Suprapubic skin (tissue), 4 donors: ENCODE measurements around the gene KBTBD12. TPM values are rescaled to one million over a fixed set of nuclear protein-coding genes. Genes with fewer than 3 reads are reported as not detected.
A peak's percentile ranks its signal among the peaks of the same experiment; 100 is the strongest.
"Not testable (repeated sequence)": the region's sequence is repeated elsewhere in the genome, so short reads cannot be mapped to it uniquely, and the experiment has no call there.

ENCODE experiments used
- DNase-seq, 2 donors: peaks; one replicate each; pipeline ENCODE4 v3.0.0-alpha.2; 2019; ENCODE audit warnings: low spot score in 2 of 2
- H3K27ac ChIP-seq: fragments of 200-600 bp; sonication (generic); one replicate; pipeline ENCODE4 v1.5.1; 2019
- H3K27me3 ChIP-seq: fragments of 200-600 bp; sonication (generic); one replicate; pipeline ENCODE4 v1.5.1; 2019
- H3K36me3 ChIP-seq: fragments of 200-600 bp; sonication (generic); one replicate; pipeline ENCODE4 v1.5.1; 2019
- H3K4me1 ChIP-seq: fragments of 200-600 bp; sonication (generic); one replicate; pipeline ENCODE4 v1.5.1; 2019
- H3K4me3 ChIP-seq: fragments of 200-600 bp; sonication (generic); one replicate; pipeline ENCODE4 v1.5.1; 2019; ENCODE audit warnings: mild to moderate bottlenecking
- H3K9me3 ChIP-seq: fragments of 200-600 bp; sonication (generic); one replicate; pipeline ENCODE4 v1.5.1; 2019
- EP300 ChIP-seq: sonication (generic); formaldehyde crosslinking; IDR thresholded peaks from one replicate; pipeline ENCODE4 v1.6.1; 2017; ENCODE audit warnings: antibody characterized with exemption
- POLR2A ChIP-seq, 2 donors: fragments of 450-650 bp; IDR thresholded peaks; one replicate each; pipeline ENCODE4 v1.6.1; 2017; ENCODE audit warnings: antibody characterized with exemption in 2 of 2, mild to moderate bottlenecking in 2 of 2, moderate library complexity in 2 of 2
- POLR2AphosphoS5 ChIP-seq, 3 donors: sonication (generic); formaldehyde crosslinking; IDR thresholded peaks; one replicate each; pipeline ENCODE4 v1.6.1; 2017; ENCODE audit warnings: antibody characterized with exemption in 3 of 3
- WGBS: methylation state at CpG from one replicate; pipeline ENCODE4 v1.1.5; 2018; 5-methylcytosine and 5-hydroxymethylcytosine counted together
- total RNA-seq, 4 donors: library from RNA; depleted of rRNA; stranded (reverse); fragments of >200 nt; gene quantifications; one replicate each; pipeline ENCODE4 v1.1.0, GENCODE V29; 2016
- TF ChIP-seq, protein P1 (sequence below), 2 donors: fragments of 200-600 bp in 1 of 2; fragments of 450-650 bp in 1 of 2; sonication (generic) in 1 of 2; IDR thresholded peaks; one replicate each; pipeline ENCODE4 v1.5.1; 2016 to 2019; ENCODE audit warnings: antibody characterized with exemption in 2 of 2, mild to moderate bottlenecking in 1 of 2, moderate library complexity in 1 of 2

The KBTBD12 gene
- total RNA-seq, 4 donors from 2014 or later, result 0.72 TPM; not detected in 3

DNA sequence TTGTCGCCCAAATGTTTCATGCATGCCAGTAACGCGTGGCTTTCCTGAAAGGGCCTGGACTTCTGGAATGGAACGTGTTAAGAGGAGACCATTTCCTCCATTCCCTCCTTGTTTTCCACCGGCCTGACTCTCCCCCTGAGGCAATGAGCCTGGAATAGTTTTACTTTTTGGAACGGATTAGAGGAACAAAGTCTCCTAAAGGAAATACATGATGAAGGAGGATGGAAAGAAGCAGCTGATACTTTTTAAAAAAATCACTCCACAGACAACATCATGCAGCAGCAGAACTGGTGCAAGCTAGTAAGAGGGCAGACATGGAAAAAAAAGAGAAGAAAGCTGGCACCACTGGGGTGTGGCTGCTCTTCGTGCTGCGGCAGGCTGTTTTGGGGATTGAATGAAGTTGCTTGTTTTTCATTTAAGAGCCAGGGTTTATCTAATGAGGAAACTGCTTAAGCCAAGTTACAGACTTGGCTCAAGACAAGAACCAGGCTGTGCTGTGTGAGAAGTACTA is 3.6 kb upstream of the KBTBD12 start:
- H3K27ac ChIP-seq, result peak overlapping the region; percentile 68
- no peak for DNase-seq
- 10% methylated on average over 8 of the region's 8 CpGs for WGBS
- no peaks in the 10 kb centered on the region for H3K9me3 ChIP-seq
- TF ChIP-seq POLR2A (IDR thresholded peaks at IDR 0.05) (no peak), EP300 (no peak), POLR2AphosphoS5 (IDR thresholded peaks at IDR 0.05) (no peak)
- TF ChIP-seq, protein P1, sequence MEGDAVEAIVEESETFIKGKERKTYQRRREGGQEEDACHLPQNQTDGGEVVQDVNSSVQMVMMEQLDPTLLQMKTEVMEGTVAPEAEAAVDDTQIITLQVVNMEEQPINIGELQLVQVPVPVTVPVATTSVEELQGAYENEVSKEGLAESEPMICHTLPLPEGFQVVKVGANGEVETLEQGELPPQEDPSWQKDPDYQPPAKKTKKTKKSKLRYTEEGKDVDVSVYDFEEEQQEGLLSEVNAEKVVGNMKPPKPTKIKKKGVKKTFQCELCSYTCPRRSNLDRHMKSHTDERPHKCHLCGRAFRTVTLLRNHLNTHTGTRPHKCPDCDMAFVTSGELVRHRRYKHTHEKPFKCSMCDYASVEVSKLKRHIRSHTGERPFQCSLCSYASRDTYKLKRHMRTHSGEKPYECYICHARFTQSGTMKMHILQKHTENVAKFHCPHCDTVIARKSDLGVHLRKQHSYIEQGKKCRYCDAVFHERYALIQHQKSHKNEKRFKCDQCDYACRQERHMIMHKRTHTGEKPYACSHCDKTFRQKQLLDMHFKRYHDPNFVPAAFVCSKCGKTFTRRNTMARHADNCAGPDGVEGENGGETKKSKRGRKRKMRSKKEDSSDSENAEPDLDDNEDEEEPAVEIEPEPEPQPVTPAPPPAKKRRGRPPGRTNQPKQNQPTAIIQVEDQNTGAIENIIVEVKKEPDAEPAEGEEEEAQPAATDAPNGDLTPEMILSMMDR (IDR thresholded peaks at IDR 0.05), result no peak
- H3K27me3 ChIP-seq, result no peaks in the 10 kb centered on the region
- H3K4me1 ChIP-seq, result peaks cover 37% of the 10 kb centered on the region
- no peak overlapping the region for H3K4me3 ChIP-seq
- H3K36me3 ChIP-seq, result no peaks in the 10 kb centered on the region

DNA sequence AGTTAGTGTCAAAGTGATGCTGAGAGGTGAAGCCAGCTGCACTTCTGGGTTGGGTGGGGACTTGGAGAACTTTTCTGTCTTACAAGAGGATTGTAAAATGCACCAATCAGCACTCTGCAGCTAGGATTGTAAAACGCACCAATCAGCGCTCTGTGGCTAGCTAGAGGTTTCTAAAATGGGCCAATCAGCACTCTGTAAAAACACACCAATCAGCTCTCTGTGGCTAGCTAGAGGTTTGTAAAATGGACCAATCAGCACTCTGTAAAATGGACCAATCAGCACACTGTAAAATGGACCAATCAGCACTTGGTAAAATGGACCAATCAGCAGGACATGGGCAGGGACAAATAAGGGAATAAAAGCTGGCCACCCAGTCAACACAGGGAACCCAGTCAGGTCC is 1.2 kb upstream of the KBTBD12 start:
- WGBS, result 95% methylated on average over 2 of the region's 2 CpGs
- not testable (repeated sequence) for H3K4me3 ChIP-seq, H3K27ac ChIP-seq, H3K9me3 ChIP-seq, DNase-seq, H3K36me3 ChIP-seq, H3K27me3 ChIP-seq
- H3K4me1 ChIP-seq, result peaks cover 37% of the 10 kb centered on the region

DNA sequence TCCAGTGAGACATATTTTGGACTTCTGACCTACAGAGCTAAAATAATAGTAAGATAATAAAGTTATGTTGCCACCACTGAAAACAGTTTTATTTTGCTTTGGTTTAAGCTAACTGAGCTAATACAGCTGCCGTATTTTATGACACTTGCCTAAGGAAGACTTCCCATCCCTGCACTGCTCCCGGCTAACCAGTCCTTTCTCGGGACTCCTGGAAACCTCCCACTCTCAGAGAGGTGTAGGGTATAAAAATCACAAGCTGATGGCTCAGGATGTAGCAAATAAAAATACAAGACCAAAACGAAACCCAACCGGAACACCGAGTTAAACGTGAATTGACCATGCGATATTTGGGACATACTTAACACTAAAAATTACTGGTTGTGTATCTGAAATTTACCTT is 448 bp upstream of the KBTBD12 start:
- peaks cover 37% of the 10 kb centered on the region for H3K4me1 ChIP-seq
- no peak for DNase-seq
- no peaks in the 10 kb centered on the region for H3K9me3 ChIP-seq
- H3K4me3 ChIP-seq, result peak overlapping the region; percentile 52
- WGBS, result 47% methylated on average over 8 of the region's 8 CpGs
- no peaks in the 10 kb centered on the region for H3K36me3 ChIP-seq
- H3K27ac ChIP-seq, result no peak overlapping the region
- TF ChIP-seq POLR2AphosphoS5 (IDR thresholded peaks at IDR 0.05), result no peak
- TF ChIP-seq EP300, result no peak
- TF ChIP-seq, protein P1 (IDR thresholded peaks at IDR 0.05), result no peak
- no peak for TF ChIP-seq POLR2A (IDR thresholded peaks at IDR 0.05)
- no peaks in the 10 kb centered on the region for H3K27me3 ChIP-seq

DNA sequence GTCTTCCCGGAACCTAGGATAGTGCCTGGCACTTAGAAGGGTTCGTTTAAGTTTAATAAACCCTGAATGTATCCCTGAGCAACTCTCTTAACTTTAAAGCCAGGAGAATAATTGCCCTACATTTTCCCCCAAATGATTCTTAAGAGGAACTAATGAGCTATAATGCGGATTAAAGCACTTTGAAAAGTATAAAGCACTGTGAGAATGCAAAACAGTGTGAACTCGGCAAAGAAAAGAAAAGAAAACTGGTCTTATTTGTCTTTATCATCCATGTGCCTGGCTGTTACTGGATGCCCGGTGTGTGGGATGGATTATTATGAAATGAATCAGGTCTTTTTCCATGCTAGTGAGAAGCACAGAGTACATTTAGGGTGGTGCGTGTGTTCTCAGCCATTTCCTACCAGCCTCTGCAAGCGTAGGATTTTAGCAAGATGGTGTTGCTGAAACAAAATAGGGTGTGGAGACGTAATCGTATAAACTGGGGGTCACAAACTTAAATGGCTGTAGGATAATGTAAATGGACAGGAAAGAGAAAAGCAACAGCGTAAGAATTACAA is 983 bp downstream of the KBTBD12 start:
- no peaks in the 10 kb centered on the region for H3K9me3 ChIP-seq
- no peak for DNase-seq
- no peaks in the 10 kb centered on the region for H3K27me3 ChIP-seq
- no peaks in the 10 kb centered on the region for H3K36me3 ChIP-seq
- H3K4me1 ChIP-seq, result peaks cover 34% of the 10 kb centered on the region
- TF ChIP-seq, protein P1 (IDR thresholded peaks at IDR 0.05), result no peak
- no peak for TF ChIP-seq POLR2A (IDR thresholded peaks at IDR 0.05)
- no peak for TF ChIP-seq EP300
- TF ChIP-seq POLR2AphosphoS5 (IDR thresholded peaks at IDR 0.05), result no peak
- 77% methylated on average over 10 of the region's 10 CpGs for WGBS
- no peak overlapping the region for H3K4me3 ChIP-seq
- H3K27ac ChIP-seq, result no peak overlapping the region

DNA sequence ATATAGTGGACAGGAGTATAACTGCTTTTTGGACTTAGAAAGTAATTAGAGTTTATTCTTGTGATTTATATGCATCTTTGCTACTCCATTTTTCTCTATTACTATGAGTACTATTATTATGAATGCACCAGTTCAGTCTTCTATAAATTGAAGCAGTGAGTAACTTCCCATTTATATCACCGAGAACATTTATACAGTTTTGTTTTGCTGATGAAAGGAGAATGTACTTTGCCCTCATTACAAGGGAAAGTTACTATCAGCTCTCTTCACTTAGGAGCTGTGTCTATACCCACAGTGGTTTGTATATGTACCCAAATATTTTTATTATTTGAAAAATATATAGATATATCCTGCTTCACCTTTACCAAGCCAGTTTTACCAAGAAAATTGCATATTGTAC is 5.7 kb downstream of the KBTBD12 start:
- Histone ChIP-seq H3K27me3 (no peaks in the 10 kb centered on the region), H3K9me3 (no peaks in the 10 kb centered on the region), H3K4me3 (no peak overlapping the region), H3K36me3 (no peaks in the 10 kb centered on the region), H3K4me1 (peaks cover 3% of the 10 kb centered on the region), H3K27ac (no peak overlapping the region)
- 79% methylated on average over 1 of the region's 1 CpG for WGBS
- no peak for DNase-seq
- TF ChIP-seq, protein P1 (IDR thresholded peaks at IDR 0.05), result no peak
- TF ChIP-seq POLR2AphosphoS5 (IDR thresholded peaks at IDR 0.05), result no peak
- TF ChIP-seq EP300, result no peak
- TF ChIP-seq POLR2A (IDR thresholded peaks at IDR 0.05), result no peak

DNA sequence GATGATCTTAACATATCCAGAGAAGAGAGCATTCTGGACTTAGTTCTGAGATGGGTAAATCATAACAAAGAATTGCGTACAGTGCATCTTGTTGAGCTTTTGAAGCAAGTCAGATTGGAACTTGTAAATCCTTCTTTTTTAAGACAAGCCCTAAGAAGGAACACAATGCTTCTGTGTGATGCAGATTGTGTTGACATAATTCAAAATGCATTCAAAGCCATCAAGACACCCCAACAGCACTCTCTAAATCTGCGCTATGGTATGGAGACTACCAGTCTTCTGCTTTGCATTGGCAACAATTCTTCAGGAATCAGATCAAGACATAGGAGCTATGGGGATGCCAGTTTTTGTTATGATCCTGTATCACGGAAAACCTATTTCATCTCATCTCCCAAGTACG is 8.6 kb downstream of the KBTBD12 start:
- 97% methylated on average over 4 of the region's 4 CpGs for WGBS
- H3K9me3 ChIP-seq, result no peaks in the 10 kb centered on the region
- H3K27me3 ChIP-seq, result no peaks in the 10 kb centered on the region
- H3K4me3 ChIP-seq, result no peak overlapping the region
- DNase-seq, result no peak
- no peaks in the 10 kb centered on the region for H3K36me3 ChIP-seq
- no peak for TF ChIP-seq POLR2A (IDR thresholded peaks at IDR 0.05)
- no peak for TF ChIP-seq EP300
- no peak for TF ChIP-seq POLR2AphosphoS5 (IDR thresholded peaks at IDR 0.05)
- TF ChIP-seq, protein P1 (IDR thresholded peaks at IDR 0.05), result no peak
- H3K4me1 ChIP-seq, result no peaks in the 10 kb centered on the region
- no peak overlapping the region for H3K27ac ChIP-seq
